K562 (cell line): ENCODE measurements around the gene C6orf89. TPM values are rescaled to one million over a fixed set of nuclear protein-coding genes. Genes with fewer than 3 reads are reported as not detected.

Source experiments
- CTBP1 ChIP-seq: fragments of 450-650 bp; IDR thresholded peaks from 2 replicates; pipeline ENCODE4 v1.6.1; 2016; ENCODE audit warnings: borderline replicate concordance
- DPF2 ChIP-seq: fragments of 450-650 bp; IDR thresholded peaks from 2 replicates; pipeline ENCODE4 v1.6.1; 2016
- ETV1 ChIP-seq: fragments of 450-650 bp; conservative IDR thresholded peaks from 2 replicates; pipeline ENCODE4 v1.6.1; 2016; ENCODE audit warnings: missing genetic modification characterization, control low read depth, low read depth, missing compliant biosample characterization
- FOXK1 ChIP-seq: sonication (generic); formaldehyde crosslinking; IDR thresholded peaks from 2 replicates; pipeline ENCODE4 v1.8.0; 2022; ENCODE audit warnings: missing genetic modification reagents, mild to moderate bottlenecking, borderline replicate concordance
- GATAD2A ChIP-seq: fragments of 450-650 bp; IDR thresholded peaks from 2 replicates; pipeline ENCODE4 v1.6.1; 2017
- GTF2E2 ChIP-seq: fragments of 200-800 bp; sonication (Bioruptor generic); IDR thresholded peaks from 2 replicates; pipeline ENCODE4 v1.6.1; 2016; ENCODE audit warnings: missing genetic modification characterization, missing compliant biosample characterization
- HNRNPK ChIP-seq: fragments of 200-400 bp; formaldehyde crosslinking; IDR thresholded peaks from one replicate; pipeline ENCODE4 v1.6.1; 2018; ENCODE audit warnings: mild to moderate bottlenecking, low read depth, low read length; ENCODE audit not compliant: poor library complexity, severe bottlenecking
- NFIC ChIP-seq: fragments of 450-650 bp; IDR thresholded peaks from 2 replicates; pipeline ENCODE4 v1.6.1; 2017; ENCODE audit warnings: mild to moderate bottlenecking, inconsistent platforms
- RAD21 ChIP-seq, 2 experiments: fragments of 250-450 bp in 1 of 2; fragments of 450-650 bp in 1 of 2; sonication (Bioruptor Pico) in 1 of 2; formaldehyde crosslinking in 1 of 2; IDR thresholded peaks in 1 of 2; conservative IDR thresholded peaks in 1 of 2; 2 replicates each; pipeline versions ENCODE4 v1.4.0 to v1.8.0; 2020 to 2022; ENCODE audit warnings: mild to moderate bottlenecking in 2 of 2, moderate library complexity in 1 of 2
- RB1 ChIP-seq: fragments of 450-650 bp; IDR thresholded peaks from 2 replicates; pipeline ENCODE4 v1.6.1; 2017; ENCODE audit warnings: low read depth, mild to moderate bottlenecking
- RBM17 ChIP-seq: fragments of 200-400 bp; formaldehyde crosslinking; IDR thresholded peaks from 2 replicates; pipeline ENCODE4 v1.6.1; 2017; ENCODE audit warnings: low read depth, mild to moderate bottlenecking, low read length, borderline replicate concordance
- RFX7 ChIP-seq: fragments of 250-450 bp; sonication (Bioruptor Pico); IDR thresholded peaks from 2 replicates; pipeline ENCODE4 v1.5.1; 2021; ENCODE audit warnings: mild to moderate bottlenecking
- RHOXF2B ChIP-seq: fragments of 250-450 bp; sonication (Bioruptor Pico); conservative IDR thresholded peaks from 2 replicates; pipeline ENCODE4 v1.5.1; 2021
- SIN3B ChIP-seq: fragments of 450-650 bp; IDR thresholded peaks from 2 replicates; pipeline ENCODE4 v1.6.1; 2017; ENCODE audit warnings: low read depth, mild to moderate bottlenecking, moderate library complexity
- SMARCA4 ChIP-seq: fragments of 450-650 bp; IDR thresholded peaks from 2 replicates; pipeline ENCODE4 v1.6.1; 2016
- THRAP3 ChIP-seq: fragments of 450-650 bp; IDR thresholded peaks from 2 replicates; pipeline ENCODE4 v1.6.1; 2016; ENCODE audit warnings: mild to moderate bottlenecking, inconsistent platforms, borderline replicate concordance
- YBX1 ChIP-seq: fragments of 450-650 bp; IDR thresholded peaks from 2 replicates; pipeline ENCODE4 v1.7.1; 2016; ENCODE audit warnings: mild to moderate bottlenecking
- ZBTB17 ChIP-seq: fragments of 450-650 bp; formaldehyde crosslinking; IDR thresholded peaks from 2 replicates; pipeline ENCODE4 v1.4.0; 2020; ENCODE audit warnings: mild to moderate bottlenecking
- ZNF143 ChIP-seq: sonication (generic); formaldehyde crosslinking; IDR thresholded peaks from 2 replicates; pipeline ENCODE4 v1.9.0; 2022; ENCODE audit warnings: mild to moderate bottlenecking, missing genetic modification reagents
- ZNF778 ChIP-seq: fragments of 450-650 bp; formaldehyde crosslinking; IDR thresholded peaks from 2 replicates; pipeline ENCODE4 v1.4.0; 2020; ENCODE audit warnings: mild to moderate bottlenecking, moderate library complexity
- ZNF79 ChIP-seq: fragments of 250-450 bp; sonication (Bioruptor Pico); IDR thresholded peaks from 2 replicates; pipeline ENCODE4 v1.4.0; 2020; ENCODE audit warnings: low read depth, mild to moderate bottlenecking, moderate library complexity
- polyA plus RNA-seq, 8 experiments: library from polyadenylated mRNA; depleted of rRNA in 4 of 8; stranded (reverse) in 5 of 8; unstranded in 3 of 8; fragments of >200 nt; fragmentation: Nextera tagmentation in 2 of 8; fragmentation: Illumina TruSeq in 1 of 8; extraction: Ambion mirVana in 2 of 8; extraction: Trizol in 1 of 8; gene quantifications; 2 replicates each; pipeline versions ENCODE4 v1.2.1 to v1.2.3, GENCODE V29; 2011 to 2014; ENCODE audit warnings: inconsistent platforms in 1 of 8, missing spikeins in 1 of 8
- total RNA-seq, 7 experiments: library from RNA; depleted of rRNA in 6 of 7; stranded (reverse); fragments of >200 nt in 6 of 7; fragmentation: Illumina TruSeq in 2 of 7; extraction: Trizol in 2 of 7; gene quantifications; 2 replicates each; pipeline versions ENCODE4 v1.2.1 to v1.2.3, GENCODE V29; 2011 to 2021; ENCODE audit warnings: low replicate concordance in 1 of 7
- TF ChIP-seq, protein P1 (sequence below): IDR thresholded peaks from 2 replicates; pipeline ENCODE4 v1.6.1; 2012; ENCODE audit warnings: low read depth, low read length, improper control_type of control experiment, borderline replicate concordance
- TF ChIP-seq, protein P2 (sequence below): fragments of 250-450 bp; sonication (Bioruptor Pico); IDR thresholded peaks from 2 replicates; pipeline ENCODE4 v1.8.0; 2022; ENCODE audit warnings: moderate library complexity, mild to moderate bottlenecking, inconsistent platforms
- TF ChIP-seq, protein P3 (sequence below): fragments of 450-650 bp; IDR thresholded peaks from 2 replicates; pipeline ENCODE4 v1.6.1; 2016
- TF ChIP-seq, protein P4 (sequence below): fragments of 200-800 bp; sonication (Bioruptor generic); IDR thresholded peaks from 2 replicates; pipeline ENCODE4 v1.6.1; 2017; ENCODE audit warnings: missing genetic modification characterization, missing compliant biosample characterization

The C6orf89 gene
- total and polyA plus RNA-seq, 9 of the 15 experiments (the other 6 are each of a cell fraction or from before 2014, with no cell fraction given): 35.2 to 111 (median 58.5) TPM

DNA sequence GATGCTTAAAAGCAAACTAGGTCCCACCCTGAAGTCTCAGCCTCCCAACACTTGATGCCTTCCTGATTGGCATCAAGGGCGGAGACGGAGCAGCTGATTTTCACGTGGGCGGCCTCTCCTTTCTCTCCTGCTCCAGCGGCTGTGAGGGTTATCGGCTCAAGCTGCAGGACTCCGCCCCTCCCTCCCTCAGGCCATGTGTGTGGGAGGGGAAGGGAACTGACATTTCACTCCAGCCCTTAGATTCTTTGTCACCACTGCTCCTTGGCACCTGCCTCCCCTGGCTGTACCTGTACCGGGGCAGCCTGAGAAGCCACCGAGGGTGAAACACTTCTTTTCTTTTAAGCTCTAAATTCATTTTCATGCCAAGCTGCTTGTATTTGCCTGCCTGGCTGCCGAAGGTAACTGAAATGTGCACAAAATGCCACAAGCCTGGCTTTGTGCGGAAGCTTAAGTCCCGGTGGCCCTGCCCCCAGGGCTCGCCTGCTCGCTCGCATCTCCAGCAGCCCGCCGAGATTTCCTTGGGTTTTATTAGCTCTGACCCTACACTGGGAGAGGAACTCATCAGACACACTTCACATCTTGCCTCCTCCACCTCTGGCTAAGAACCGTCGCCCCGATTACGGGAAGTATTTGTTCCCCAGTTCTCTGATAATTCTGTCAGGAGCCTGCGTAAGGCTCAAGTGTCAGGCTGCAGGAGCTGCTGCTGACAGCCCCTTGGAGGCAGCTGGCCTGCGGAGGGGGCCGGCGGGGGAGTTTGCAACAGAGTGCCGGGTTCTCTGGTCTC lies 36.9 kb upstream of the C6orf89 start (continued):
- TF ChIP-seq, protein P1, sequence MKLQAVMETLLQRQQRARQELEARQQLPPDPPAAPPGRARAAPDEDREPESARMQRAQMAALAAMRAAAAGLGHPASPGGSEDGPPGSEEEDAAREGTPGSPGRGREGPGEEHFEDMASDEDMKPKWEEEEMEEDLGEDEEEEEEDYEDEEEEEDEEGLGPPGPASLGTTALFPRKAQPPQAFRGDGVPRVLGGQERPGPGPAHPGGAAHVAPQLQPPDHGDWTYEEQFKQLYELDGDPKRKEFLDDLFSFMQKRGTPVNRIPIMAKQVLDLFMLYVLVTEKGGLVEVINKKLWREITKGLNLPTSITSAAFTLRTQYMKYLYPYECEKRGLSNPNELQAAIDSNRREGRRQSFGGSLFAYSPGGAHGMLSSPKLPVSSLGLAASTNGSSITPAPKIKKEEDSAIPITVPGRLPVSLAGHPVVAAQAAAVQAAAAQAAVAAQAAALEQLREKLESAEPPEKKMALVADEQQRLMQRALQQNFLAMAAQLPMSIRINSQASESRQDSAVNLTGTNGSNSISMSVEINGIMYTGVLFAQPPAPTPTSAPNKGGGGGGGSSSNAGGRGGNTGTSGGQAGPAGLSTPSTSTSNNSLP: no peak
- TF ChIP-seq RHOXF2B (CRISPR knock-in tag) (no peak), SIN3B (no peak), GTF2E2 (no peak), FOXK1 (CRISPR knock-in tag) (no peak), NFIC (no peak), GATAD2A (no peak), HNRNPK (no peak), RFX7 (CRISPR knock-in tag) (no peak), THRAP3 (no peak), ZBTB17 (0 out of 2 replicates have a peak, but pooled peaks have one; percentile 35), ZNF778 (CRISPR knock-in tag) (no peak), DPF2 (peak; percentile 88), ZNF79 (CRISPR knock-in tag) (no peak), ETV1 (tag) (peak; percentile 35), SMARCA4 (peak; percentile 78), CTBP1 (peak; percentile 96), RAD21 (CRISPR knock-in tag; conservative IDR thresholded peaks at IDR 0.05 in 1 of 2, IDR thresholded peaks at IDR 0.05 in 1 of 2) (peak in 1 of 2 experiments; percentile 18; a peak in 1 of 4 replicates), RBM17 (no peak), ZNF143 (CRISPR knock-in tag) (no peak), YBX1 (no peak), RB1 (no peak)
- TF ChIP-seq, protein P2, sequence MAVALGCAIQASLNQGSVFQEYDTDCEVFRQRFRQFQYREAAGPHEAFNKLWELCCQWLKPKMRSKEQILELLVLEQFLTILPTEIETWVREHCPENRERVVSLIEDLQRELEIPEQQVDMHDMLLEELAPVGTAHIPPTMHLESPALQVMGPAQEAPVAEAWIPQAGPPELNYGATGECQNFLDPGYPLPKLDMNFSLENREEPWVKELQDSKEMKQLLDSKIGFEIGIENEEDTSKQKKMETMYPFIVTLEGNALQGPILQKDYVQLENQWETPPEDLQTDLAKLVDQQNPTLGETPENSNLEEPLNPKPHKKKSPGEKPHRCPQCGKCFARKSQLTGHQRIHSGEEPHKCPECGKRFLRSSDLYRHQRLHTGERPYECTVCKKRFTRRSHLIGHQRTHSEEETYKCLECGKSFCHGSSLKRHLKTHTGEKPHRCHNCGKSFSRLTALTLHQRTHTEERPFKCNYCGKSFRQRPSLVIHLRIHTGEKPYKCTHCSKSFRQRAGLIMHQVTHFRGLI (CRISPR knock-in tag): no peak
- TF ChIP-seq, protein P3, sequence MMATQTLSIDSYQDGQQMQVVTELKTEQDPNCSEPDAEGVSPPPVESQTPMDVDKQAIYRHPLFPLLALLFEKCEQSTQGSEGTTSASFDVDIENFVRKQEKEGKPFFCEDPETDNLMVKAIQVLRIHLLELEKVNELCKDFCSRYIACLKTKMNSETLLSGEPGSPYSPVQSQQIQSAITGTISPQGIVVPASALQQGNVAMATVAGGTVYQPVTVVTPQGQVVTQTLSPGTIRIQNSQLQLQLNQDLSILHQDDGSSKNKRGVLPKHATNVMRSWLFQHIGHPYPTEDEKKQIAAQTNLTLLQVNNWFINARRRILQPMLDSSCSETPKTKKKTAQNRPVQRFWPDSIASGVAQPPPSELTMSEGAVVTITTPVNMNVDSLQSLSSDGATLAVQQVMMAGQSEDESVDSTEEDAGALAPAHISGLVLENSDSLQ: peak; percentile 90
- TF ChIP-seq, protein P4, sequence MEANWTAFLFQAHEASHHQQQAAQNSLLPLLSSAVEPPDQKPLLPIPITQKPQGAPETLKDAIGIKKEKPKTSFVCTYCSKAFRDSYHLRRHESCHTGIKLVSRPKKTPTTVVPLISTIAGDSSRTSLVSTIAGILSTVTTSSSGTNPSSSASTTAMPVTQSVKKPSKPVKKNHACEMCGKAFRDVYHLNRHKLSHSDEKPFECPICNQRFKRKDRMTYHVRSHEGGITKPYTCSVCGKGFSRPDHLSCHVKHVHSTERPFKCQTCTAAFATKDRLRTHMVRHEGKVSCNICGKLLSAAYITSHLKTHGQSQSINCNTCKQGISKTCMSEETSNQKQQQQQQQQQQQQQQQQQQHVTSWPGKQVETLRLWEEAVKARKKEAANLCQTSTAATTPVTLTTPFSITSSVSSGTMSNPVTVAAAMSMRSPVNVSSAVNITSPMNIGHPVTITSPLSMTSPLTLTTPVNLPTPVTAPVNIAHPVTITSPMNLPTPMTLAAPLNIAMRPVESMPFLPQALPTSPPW: peak; percentile 88
